ENCODE results near the gene SLC6A11. TPM values are rescaled to one million over a fixed set of nuclear protein-coding genes. Genes with fewer than 3 reads are reported as not detected.

SLC6A11 gene
- polyA plus RNA-seq, 3 donors = 0.08 to 0.31 (median 0.16) TPM

DNA sequence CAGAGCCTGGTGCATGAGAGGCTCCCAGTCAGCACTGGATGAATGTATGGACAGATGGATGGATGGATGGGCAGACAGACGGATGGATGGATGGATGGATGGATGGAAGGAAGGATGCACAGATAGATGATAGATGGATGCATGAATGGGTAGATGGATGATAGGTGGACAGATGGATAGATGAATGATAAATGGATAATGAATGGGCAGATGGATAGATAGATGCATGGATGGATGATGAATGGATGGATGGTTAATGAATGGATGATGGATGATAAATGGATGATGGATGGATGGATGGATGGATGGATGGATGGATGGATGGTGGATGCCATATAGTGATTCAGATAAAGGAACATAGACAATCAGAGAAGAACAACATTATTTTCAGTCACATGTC is 71.0 kb downstream of the SLC6A11 start:
- no peak for DNase-seq

DNA sequence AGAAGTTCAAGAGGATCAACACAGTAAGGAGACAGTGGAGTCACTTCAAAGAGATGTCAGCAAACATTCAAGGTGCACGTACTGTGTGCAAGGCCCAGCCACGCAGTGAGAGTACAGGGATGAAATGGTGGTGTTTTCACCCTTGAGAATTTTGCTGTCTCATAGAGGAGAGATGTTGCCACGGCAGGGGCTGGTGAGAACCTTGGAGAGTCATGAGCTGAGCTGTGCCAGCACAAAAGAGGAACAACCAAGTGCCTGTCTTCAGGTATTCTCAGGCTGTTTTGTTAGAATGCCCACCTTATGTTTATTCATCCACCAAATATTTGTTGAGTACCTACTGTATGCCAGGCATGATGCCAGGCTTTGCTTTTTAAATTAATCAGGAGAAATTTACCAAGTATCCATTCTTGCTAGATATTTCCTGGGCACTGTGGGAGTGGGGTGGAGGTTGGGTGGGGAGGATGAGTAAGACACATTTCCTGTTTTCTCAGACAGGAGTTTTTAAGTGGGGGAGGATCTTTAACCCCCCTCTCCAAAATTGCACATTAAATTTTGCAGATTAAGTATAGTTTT is 72.6 kb downstream of the SLC6A11 start:
- DNase-seq = no peak

DNA sequence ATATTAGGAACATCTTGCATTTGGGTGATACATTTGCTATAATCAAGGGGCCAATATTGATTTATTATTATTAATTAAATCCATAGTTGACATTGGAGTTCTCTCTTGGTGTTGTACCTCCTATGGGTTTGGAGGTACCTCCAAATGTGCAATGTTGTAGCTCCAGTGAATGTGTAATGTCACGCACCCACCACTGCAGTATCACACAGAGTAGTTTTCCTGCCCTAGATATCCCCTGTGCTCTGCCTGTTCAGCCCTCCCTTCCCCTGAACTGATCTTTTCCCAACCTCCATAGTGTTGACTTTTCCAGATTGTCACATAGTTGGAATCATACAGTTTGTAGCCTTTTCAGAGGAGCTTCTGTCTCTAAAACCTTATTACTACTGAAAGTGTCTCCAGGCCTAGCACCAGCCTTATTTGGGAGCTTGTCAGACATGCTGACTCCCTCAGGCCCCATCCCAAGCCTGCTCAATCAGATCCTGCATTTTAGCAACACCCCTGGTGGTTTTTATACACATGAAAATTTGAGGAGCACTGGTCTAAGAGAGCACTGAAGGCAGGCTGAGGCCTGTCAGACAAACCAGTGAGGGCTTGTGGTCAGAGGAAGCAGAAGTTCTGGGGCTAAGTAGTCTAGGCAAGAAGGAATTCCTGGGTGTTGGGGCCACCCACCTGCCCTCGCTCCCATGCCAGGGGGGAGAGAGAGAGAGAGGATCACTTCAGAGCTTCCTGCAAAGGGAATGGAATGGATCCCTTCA is 73.4 kb downstream of the SLC6A11 start:
- DNase-seq = no peak

DNA sequence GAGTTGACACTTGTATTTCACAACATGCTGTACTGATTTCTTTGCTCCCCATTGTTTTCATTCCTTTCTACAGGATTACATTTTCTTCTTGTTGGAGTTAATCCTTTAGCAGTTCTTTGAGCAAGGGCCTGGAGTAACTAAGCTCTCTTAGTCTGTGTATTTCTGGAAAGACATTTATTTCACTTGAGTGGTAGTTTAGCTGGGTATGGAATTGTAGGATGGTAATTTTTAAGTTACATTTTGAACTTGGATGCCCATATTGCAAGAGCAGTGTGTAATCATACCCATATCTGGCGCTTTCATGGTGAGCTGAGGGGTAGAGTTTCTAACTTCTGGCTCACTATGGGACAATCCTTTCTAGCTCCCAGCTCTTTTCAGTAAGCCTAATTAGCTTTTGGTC is 74.6 kb downstream of the SLC6A11 start:
- no peak for DNase-seq

DNA sequence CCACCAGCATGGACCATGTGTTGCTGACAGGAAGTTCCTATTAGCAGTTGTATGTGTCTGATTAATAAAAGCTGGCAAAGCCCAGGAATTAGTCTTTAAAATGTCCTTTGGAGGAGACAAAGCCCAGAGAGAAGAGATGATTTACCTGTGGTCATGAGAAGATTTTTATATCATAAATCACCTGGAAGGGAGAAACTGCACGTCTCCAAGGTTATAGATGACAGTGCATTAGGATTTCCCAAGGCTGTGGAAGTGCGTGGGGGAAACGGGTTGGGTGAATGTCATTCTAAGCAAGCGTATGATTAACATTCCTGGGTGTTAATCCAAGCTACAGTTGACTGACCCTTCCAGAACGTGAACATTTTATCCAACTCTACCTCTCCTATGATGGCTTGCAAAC is 76.6 kb downstream of the SLC6A11 start:
- no peak for DNase-seq

DNA sequence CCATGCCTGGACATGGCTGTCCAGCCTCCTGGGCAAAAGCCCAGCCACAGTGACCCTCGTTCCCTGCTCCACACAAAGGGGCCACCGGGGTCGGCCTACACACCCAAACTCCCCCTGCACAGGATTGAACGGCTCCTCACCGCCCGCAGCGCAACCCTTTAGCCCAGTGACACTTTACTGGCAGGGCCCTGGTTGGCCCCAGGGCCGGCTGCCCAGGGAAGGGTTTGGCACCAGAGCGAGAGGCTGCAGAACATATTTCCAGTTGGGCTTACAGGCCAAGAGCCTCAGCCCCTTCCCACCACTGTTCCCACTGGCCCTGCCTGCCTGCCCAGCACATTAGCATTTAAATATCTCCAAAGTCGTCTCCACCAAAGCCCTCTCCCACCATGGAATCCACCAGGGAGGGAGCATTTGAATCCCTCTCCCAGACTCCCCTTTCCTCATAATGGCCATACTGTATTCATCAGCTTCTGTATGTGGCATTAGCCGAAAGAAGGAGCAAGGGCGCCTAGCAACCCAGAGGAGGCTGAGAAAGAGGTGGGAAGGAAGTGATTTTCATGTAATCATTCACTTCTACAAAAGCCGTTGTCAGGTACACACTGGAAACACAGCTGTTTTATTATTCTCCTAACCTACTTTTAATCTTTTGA is 85.4 kb downstream of the SLC6A11 start:
- DNase-seq = no peak

DNA sequence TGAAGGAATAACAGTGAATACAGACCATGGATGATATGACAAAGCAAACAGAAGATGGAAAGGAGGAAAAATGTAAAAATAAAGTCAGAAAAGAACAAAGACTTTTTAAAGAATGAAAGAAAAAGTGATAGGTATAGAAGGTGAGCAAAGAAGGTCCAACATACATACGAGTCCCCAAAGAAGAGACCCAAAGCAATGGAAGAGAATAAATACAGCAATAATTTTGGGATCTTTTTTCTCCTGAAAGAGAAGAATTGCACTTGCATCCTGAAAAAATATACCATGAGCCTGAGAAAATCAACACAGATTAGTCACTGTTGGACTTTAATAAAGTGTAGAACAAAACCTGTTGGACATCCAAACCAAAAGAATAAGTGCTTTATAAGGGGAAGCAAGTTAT is 91.2 kb downstream of the SLC6A11 start:
- no peak for DNase-seq

DNA sequence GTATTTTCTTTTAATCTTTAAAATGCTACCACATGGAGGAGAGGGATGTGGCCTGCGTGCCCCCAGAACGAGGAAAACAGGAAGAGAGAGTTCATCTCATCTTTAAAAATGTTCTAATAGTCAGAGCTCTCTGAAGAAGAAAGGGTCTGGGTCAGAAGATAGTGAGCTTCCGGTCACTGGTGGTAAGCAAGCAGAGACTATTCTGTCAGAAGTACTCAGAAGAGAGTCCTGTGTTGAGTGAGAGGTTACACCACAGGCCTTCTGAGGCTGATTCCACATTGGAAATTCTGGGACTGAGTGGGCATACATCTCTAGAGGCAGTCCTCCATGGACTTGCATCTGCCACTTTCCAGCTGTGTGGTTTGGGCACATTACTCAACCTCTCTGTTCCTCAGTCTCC is 94.3 kb downstream of the SLC6A11 start:
- DNase-seq = no peak

DNA sequence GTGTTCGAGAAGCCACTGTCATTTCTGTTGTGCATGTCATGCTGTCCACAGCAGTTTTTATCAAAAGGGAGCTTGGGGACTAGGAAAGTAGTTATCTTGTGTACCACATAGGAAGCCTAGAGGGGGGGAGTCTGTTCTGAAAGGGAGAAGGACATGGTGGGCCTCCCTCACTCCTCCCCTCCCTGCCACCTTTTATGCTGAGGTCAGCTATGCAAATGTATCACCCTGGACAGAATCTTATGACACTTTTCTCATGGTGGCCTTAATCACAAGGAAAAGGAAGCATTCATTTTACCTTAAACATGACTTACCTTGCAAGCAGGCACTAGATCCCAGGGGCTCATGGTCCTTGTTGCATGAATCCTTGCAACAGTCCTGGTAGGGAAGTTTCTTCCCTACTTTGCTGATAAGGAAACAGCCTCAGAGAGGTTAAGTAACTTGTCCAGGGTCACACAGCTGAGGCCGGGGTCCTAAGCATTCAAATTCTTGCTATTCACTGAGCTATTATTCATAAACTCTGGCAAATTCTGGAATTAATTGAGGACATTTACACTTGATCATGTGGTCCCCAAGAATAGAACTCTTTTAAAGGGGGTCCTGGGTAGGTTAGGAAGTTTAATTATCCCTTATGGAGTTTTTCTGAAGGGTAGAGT is 95.4 kb downstream of the SLC6A11 start:
- DNase-seq = no peak

DNA sequence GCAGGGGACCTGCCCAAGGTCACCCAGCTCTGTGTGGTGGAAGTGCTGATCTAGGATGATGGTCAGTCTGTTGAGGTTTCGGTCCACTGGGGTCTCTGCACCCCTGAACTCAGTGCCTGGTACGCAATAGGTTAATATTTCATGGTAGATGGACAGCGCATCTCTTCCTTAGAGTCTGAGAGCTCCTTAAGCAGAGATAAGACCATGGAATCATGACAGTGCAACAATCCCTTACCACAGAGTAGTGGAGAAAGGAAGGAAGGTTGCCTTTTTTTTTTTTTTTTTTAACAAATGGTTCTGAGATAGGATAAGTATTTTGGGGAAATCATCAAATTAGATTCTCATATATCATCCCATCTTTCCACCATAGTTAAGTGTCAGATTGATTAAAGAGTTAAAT is 96.8 kb downstream of the SLC6A11 start:
- no peak for DNase-seq

DNA sequence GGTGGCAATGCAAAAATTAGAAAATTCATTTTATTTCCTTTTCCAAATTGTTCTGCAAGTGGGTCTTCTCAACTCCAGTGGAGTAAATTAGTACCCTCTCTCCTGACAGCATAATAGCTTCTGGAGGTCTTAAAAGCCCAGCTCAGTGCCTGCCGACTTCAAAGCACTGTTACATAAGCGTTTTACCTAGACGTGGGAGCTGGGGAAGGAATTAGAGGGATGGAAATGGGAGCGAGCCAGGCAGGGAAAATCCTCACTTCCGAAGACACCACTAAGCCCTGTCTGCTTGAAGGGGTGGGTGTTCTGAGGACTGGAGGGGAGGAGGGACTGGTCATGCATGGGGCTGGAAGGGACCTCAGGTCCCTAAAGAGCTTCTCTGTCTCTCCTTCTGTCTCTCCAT is 99.3 kb downstream of the SLC6A11 start:
- no peak for DNase-seq

DNA sequence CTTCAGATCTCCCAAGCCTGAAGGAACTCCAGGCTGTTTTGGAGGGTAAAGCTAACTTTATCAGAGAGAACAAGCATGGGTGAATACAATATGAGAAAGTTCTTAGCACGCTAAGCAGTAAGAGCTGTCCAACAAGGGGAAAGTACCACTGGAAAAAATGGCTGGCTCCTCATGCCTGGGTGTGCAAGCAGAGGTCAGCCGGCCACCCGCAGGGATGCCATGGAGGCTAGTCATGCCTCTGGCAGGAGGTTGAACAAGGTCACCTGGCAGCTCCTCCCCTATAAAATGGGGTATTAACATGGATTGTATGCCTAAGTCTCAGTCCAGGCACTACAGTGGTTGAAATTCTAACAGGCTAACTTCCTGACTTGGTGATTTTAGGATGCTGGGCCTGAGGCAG is 101.1 kb downstream of the SLC6A11 start:
- no peak for DNase-seq

DNA sequence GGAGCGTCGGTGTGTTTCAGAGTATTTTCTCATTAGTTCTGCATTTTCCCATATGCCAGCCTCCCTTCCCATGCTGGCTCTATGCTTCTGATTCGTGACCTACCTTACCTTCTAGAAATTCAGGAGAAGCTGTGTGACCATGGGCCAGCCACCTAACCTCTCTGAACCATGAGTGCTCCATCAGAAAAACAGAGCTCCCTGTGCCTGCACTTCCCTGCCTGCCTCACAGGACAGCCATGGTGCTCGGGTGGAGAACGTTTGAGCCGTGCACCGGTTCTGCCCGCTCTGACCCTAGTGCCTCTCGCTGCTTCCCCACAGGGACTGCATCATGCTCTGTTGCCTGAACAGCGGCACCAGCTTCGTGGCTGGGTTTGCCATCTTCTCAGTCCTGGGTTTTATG is 102.0 kb downstream of the SLC6A11 start:
- no peak for DNase-seq

DNA sequence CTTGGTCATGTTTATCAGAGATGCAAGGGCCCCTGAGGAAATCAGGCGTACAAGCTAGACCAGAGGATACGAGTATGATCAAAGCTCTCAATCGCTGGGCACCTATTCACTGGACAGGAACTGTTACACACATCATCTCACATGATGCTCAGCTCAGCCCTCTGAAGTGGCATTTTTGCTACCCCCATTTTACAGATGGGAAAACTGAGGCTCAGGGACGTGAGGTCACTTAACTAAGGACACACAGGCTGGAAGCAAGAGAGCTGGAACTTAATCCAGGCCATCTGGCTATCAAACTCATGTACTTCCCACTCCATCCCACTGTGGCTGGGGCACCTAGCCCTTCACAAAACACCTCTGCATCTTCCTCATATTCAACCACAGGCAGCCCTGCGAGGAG is 103.6 kb downstream of the SLC6A11 start:
- DNase-seq = no peak

DNA sequence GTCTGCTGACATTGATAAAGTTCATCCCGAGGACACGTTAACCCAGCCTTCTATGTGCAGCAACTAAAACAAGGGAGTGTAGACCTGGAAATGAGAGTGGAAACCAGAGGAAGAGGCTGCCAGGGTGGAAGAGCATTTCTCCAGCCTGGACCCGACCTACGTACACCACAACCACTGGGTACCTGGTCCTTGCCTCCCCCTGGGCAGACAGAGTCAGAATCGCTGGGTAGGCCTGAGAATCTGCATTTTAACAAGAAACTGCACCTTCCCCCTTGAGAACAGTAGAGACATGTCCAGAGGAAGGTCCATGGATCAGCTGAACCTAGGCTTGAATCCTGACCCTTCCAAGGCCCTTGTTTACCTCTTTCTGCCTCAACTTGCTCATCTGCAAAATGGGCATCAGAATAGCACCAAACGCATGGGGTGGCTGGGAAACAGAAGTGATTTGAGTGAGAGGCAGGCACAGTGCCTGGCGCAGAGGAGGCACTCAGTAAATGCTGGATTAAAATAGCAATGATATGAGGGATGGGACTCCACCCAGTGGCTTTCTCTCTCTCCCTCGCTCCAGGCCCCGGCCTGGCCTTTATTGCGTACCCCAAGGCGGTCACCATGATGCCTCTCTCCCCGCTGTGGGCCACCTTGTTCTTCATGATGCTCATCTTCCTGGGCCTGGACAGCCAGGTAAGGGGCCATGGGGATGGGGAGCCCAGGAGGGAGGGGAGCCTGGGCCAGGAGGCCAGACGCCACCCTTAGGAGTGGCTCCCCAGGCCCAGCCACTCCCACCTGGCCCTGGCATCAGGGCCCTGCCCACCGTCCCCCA is 109.6 kb downstream of the SLC6A11 start:
- no peak for DNase-seq

DNA sequence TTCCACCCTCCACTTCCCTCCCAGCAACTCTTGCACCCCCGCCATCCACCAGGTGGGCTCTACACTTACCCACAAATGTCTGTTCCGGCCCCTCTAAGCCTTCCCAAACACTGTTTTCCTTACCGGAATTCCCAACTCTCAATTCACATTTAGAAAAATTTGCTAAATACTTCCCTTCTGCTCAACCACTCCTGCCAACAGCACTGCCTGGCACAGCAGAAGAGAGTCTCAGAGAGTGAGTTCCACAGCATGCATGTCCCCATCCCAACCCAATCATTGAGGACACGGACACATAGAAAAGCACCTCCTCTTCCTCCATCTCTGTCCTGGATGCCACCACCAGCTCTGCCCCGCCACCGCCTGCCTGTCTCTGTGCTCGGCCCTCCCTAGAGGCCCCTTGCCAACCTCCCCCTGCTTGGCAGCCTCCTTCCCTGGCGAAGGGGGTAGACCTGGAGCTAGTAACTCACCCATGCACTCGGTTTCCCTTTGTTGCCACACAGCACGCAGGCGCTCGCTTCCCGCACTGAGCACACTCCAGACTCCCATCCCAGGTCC is 110.3 kb downstream of the SLC6A11 start:
- no peak for DNase-seq

DNA sequence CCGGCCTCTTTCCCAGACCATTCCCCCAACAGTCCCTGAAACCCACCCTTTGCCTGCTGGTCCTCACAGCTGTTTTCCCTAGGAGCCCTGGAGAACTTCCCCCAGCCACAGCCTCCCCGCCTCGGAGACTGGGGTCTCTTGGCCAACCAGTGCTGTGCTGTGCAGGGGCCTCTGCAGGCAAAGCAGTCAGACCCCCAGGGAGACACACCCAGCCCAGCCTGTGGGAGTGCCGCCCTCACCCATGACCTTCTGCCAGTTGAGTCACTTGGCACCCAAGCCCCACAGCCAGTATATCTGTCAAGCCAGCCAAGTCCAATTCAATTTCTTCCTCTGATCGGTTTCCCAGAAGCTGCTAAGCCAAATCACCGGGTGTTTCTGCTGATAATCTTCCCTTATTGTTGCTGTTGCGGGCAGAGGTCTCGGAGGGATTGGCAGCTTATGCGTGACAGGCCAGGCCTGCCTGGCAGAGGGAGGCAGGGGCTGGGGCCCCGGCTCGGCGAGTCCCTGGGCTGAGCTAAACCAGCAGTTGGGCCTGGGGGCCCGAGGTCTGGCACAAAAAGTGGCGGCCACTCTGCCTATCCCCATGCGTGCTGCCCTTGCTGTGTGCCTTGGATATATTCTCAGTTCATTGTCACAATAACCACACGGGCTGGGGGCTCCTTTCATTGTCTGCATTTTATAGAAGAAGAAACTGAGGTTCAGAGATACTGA is 110.9 kb downstream of the SLC6A11 start:
- no peak for DNase-seq

DNA sequence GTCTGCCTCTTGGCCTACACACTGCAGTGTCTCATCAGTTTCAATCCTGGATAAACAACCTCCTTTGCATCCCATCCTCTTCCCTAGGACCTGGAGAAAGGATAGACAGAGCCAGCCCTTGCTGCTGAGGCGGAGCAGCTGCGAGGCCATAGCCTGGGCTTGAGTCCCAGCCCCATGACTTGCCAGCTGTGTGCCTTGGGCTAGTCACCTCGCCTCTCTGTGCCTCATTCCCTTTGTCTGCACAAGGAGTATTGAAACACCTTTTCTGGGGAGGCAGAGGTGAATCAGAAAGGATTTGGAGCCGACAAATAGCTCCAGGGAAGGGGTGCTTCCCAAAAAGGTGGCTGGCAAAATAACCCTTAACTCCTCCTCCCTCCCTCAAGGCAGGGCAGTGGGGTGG is 111.5 kb downstream of the SLC6A11 start:
- DNase-seq = no peak

DNA sequence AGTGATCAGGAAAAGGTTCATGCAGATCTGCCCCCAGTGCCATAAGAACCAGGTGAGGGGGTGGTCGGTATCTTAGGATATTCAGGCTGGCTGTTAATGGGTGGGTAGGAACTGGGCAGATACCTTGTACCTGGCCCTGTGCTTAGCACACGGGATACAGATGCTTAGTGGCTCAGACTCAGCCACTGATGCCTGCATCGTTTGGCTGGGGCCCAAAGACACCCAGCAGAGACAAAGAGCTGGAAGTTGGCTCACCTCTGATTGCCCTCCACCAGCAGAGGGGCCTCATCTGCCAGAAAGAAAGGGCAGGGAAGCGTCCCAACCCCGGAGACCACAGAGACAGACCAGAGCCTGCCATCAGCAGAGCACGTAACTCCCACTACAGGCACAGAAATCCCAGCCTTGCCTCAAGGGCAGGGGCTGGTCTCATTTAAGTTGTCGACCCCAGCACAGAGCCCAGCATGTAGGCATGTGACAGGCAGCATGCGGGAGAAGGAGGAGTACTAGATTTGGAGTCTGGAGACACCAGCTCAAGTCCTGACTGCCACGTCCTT is 112.5 kb downstream of the SLC6A11 start:
- DNase-seq = no peak

DNA sequence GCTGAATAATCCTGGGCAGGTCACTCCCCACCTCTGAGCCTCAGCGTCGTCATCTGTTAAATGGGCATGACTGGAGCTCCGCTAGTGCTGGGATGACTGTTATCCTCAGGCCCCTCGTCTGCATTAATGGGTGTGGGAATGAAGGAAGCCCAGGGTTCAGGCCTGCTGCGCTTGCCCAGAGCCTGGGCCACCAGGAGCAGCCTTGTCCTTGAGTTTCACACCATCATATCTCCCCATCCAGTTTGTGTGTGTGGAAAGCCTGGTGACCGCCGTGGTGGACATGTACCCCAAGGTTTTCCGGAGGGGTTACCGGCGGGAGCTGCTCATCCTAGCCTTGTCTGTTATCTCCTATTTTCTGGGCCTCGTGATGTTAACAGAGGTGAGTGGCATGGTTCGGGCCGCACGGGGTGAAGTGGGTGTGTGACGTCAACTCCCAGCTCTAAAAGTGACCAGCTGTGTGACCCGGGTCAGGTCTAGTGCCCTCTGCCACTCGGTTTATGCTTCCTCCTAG is 113.0 kb downstream of the SLC6A11 start:
- no peak for DNase-seq

Measured in renal pelvis (tissue), 4 donors.